DMS 273 treated with DMSO at 0.1 percent for 48 hours (cell line): ENCODE measurements around the gene TMCC3.

Experiments
- DNase-seq: peaks from one replicate; lab custom pipeline; 2025; lab: John Stamatoyannopoulos, UW

The TMCC3 gene

GRCh38 chr12:94531196-94531720 lies 119.1 kb downstream of the TMCC3 start:
- DNase-seq = no peak

- DNase-seq = no peak
These were observed 124.4 kb downstream of the TMCC3 start for GRCh38 chr12:94525951-94526350.
